ENCODE measurements around the gene PDK2. TPM values are rescaled to one million over a fixed set of nuclear protein-coding genes. Genes with fewer than 3 reads are reported as not detected.

PDK2 gene
- total RNA-seq, 1 donor from 2014 or later = 44.6 TPM

DNA sequence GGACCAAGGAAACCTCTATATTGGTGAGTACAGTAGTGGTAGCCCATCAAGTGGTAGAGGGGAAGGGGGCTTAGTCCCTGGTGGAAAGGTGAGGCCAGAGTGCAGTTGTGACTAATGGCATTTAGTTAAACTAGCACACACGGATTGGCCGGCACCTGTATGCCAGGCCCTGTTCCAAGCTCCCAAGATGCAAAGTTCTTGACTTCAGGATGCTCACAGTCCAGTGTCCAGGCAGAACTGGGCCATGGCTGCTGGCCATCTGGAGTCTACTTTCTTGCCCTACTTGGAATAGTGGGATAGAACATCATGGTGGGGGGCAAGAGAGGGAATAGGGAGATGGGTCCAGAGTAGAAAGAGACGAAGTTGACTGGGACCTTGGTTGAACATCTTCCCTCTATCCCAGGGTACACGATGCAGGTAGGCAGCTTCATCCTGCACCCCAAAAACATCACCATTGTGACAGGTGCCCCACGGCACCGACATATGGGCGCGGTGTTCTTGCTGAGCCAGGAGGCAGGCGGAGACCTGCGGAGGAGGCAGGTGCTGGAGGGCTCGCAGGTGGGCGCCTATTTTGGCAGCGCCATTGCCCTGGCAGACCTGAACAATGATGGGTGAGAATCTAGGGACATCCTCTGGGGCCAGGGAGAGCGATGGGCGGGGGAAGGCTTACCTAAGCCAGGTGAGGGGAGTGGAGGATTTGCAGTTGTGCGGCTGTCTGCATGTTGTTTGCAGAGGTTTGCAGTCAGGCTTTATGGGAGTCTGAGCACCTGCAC, 24.1 kb upstream of the PDK2 start:
- H3K36me3 Mint-ChIP-seq = peaks cover 42% of the 10 kb centered on the region

DNA sequence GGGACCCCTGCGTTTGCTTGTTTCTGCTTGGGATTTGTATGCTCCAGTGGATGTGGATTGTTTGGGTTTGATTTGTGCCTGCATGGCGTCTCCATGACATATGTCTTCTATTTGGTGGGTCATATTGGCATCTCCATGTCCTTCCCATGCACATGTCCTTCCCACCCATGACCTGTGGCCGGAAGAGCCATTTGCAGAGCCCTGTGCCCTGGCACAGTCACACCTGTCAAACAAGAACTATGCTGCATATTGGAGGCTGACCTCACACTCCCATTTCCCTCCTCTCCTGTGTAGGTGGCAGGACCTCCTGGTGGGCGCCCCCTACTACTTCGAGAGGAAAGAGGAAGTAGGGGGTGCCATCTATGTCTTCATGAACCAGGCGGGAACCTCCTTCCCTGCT, 23.5 kb upstream of the PDK2 start:
- peaks cover 42% of the 10 kb centered on the region for H3K36me3 Mint-ChIP-seq
- no peaks in the 10 kb centered on the region for H3K27me3 Mint-ChIP-seq (ENCODE audit: low read depth)
- H3K9me3 Mint-ChIP-seq = peaks cover 3% of the 10 kb centered on the region
- TF ChIP-seq, protein P1, sequence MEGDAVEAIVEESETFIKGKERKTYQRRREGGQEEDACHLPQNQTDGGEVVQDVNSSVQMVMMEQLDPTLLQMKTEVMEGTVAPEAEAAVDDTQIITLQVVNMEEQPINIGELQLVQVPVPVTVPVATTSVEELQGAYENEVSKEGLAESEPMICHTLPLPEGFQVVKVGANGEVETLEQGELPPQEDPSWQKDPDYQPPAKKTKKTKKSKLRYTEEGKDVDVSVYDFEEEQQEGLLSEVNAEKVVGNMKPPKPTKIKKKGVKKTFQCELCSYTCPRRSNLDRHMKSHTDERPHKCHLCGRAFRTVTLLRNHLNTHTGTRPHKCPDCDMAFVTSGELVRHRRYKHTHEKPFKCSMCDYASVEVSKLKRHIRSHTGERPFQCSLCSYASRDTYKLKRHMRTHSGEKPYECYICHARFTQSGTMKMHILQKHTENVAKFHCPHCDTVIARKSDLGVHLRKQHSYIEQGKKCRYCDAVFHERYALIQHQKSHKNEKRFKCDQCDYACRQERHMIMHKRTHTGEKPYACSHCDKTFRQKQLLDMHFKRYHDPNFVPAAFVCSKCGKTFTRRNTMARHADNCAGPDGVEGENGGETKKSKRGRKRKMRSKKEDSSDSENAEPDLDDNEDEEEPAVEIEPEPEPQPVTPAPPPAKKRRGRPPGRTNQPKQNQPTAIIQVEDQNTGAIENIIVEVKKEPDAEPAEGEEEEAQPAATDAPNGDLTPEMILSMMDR (IDR thresholded peaks at IDR 0.05; ENCODE audit: unreplicated experiment) = no peak
- no peak overlapping the region for H3K27ac Mint-ChIP-seq
- H3K4me3 Mint-ChIP-seq = no peak overlapping the region
- peaks cover 2% of the 10 kb centered on the region for H3K4me1 Mint-ChIP-seq
- no peak for DNase-seq (ENCODE audit: low spot score in 2 of 2, unreplicated experiment in 2 of 2)

More for the DNA sequence above, 24.1 kb upstream of the PDK2 start:
- Mint-ChIP-seq H3K4me3 (no peak overlapping the region), H3K27ac (no peak overlapping the region), H3K27me3 (ENCODE audit: low read depth) (no peaks in the 10 kb centered on the region), H3K4me1 (peaks cover 2% of the 10 kb centered on the region), H3K9me3 (peaks cover 3% of the 10 kb centered on the region)
- TF ChIP-seq, protein P1 (IDR thresholded peaks at IDR 0.05; ENCODE audit: unreplicated experiment) = no peak
- no peak for DNase-seq (ENCODE audit: low spot score in 2 of 2, unreplicated experiment in 2 of 2)

DNA sequence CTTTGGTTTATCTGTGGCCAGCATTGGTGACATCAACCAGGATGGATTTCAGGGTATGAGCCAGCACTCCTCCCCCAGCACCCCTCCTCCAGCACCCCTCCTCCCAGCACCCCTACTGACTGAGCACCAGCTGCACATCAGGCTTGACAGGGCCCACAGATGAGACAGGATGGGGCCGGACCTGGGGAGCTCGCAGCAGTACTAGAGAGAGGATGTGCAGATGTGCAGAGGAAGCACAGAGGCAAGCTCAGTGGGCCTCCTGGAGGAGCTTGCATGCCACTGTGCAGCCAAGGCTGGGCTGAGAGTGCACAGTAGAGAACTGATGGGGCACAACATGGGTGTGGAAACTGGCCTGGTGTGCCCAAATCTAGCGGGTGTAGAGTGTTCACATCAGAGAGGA, 23.0 kb upstream of the PDK2 start:
- Mint-ChIP-seq H3K4me1 (peaks cover 2% of the 10 kb centered on the region), H3K4me3 (no peak overlapping the region), H3K27me3 (ENCODE audit: low read depth) (no peaks in the 10 kb centered on the region), H3K27ac (no peak overlapping the region), H3K9me3 (peaks cover 3% of the 10 kb centered on the region), H3K36me3 (peaks cover 43% of the 10 kb centered on the region)
- TF ChIP-seq, protein P1 (IDR thresholded peaks at IDR 0.05; ENCODE audit: unreplicated experiment) = no peak
- no peak for DNase-seq (ENCODE audit: low spot score in 2 of 2, unreplicated experiment in 2 of 2)

GRCh38 chr17:50072925-50073324, 22.2 kb upstream of the PDK2 start:
- peaks cover 3% of the 10 kb centered on the region for H3K9me3 Mint-ChIP-seq
- no peak overlapping the region for H3K27ac Mint-ChIP-seq
- no peaks in the 10 kb centered on the region for H3K27me3 Mint-ChIP-seq (ENCODE audit: low read depth)

DNA sequence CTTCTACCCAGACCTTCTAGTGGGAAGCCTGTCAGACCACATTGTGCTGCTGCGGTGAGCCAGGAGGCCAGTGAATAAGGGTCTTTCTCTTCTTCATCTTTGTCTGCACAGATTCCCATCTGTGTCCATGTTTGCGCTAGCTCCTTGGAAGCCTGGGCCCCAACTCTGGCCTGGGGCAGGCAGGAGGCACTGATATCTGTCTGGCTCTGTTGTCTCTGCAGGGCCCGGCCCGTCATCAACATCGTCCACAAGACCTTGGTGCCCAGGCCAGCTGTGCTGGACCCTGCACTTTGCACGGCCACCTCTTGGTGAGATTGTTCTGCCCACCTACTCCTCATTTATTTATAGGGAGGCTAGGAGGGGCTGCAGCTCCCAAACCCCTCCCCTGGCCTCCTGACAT, 20.9 kb upstream of the PDK2 start:
- H3K4me3 Mint-ChIP-seq = no peak overlapping the region
- peaks cover 3% of the 10 kb centered on the region for H3K9me3 Mint-ChIP-seq
- peaks cover 2% of the 10 kb centered on the region for H3K4me1 Mint-ChIP-seq
- peaks cover 51% of the 10 kb centered on the region for H3K36me3 Mint-ChIP-seq
- H3K27ac Mint-ChIP-seq = no peak overlapping the region
- DNase-seq (ENCODE audit: low spot score in 2 of 2, unreplicated experiment in 2 of 2) = no peak
- no peaks in the 10 kb centered on the region for H3K27me3 Mint-ChIP-seq (ENCODE audit: low read depth)
- TF ChIP-seq, protein P1 (IDR thresholded peaks at IDR 0.05; ENCODE audit: unreplicated experiment) = no peak

More at GRCh38 chr17:50072925-50073324, 22.2 kb upstream of the PDK2 start:
- TF ChIP-seq, protein P1 (IDR thresholded peaks at IDR 0.05; ENCODE audit: unreplicated experiment) = no peak
- Mint-ChIP-seq H3K36me3 (peaks cover 48% of the 10 kb centered on the region), H3K4me1 (peaks cover 2% of the 10 kb centered on the region), H3K4me3 (no peak overlapping the region)
- DNase-seq (ENCODE audit: low spot score in 2 of 2, unreplicated experiment in 2 of 2) = no peak

Measured in mesothelial cell of epicardium (in vitro differentiated cells).